HG03558 (cell line): ENCODE results near the gene ST13.
"Not testable (repeated sequence)": the region's sequence is repeated elsewhere in the genome, so short reads cannot be mapped to it uniquely, and the experiment has no call there.

Experiments used
- ATAC-seq: cut with Tn5 transposase; IDR thresholded peaks from one replicate; pipeline ENCODE4 v1.9.1; 2021; ENCODE audit warnings: moderate number of reproducible peaks; ENCODE audit not compliant: unreplicated experiment; ENCODE audit errors: extremely low read depth

Gene ST13

DNA sequence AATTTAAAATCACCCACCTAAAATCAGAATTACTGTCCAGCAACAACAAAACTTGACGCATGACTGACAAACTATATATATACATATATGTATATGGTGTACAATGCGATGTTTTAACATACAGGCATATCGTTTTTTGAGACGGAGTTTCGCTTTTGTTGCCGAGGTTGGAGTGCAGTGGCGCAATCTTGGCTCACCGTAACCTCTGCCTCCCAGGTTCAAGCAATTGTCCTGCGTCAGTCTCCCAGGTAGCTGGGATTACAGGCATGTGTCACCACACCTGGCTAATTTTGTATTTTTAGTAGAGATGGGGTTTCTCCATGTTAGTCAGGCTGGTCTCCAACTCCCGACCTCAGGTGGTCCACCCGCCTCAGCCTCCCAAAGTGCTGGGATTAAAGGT, 10.6 kb downstream of the ST13 start:
- not testable (repeated sequence) for ATAC-seq

DNA sequence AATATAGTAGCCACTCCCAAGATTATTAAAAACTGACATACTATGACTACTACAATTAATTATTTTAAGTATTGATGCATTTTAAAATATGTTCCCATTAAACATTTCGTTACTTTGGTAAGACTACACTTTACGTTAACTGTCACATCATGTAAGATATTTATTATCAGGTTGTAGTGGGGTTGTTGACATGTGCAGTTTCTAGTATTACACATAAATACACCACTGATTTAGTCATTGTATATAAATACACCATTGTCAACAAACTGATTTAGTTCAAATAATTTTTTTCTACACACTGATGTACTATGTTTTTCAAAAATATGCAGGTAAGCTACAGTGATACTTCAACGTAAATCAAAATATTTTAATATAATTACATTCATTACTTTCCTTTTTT, 11.5 kb downstream of the ST13 start:
- no peak for ATAC-seq

- no peak for ATAC-seq
Measured at GRCh38 chr22:40838486-40838885, 18.0 kb downstream of the ST13 start.

DNA sequence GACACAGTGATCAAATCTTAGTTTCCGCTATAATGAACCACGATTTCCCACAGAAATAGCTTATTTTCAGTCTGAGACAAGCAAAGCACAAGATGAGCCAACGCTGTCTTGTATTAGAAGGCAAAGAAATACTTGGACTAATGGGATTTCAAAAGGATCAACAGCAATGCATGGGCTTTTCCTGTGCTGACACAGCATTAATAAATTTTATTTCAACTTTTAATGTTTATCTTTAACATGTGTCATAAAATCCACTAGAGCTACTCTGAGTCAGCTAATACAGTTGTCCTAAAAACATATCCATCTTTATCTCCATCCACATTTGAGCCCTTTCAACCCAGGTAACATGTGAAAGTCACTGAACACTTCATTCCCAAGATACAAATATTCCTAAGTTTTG, 21.8 kb downstream of the ST13 start:
- no peak for ATAC-seq

- ATAC-seq: no peak
Measured at GRCh38 chr22:40829131-40829530, 27.3 kb downstream of the ST13 start.

- ATAC-seq: no peak
Measured at GRCh38 chr22:40826984-40827741, 29.3 kb downstream of the ST13 start.

DNA sequence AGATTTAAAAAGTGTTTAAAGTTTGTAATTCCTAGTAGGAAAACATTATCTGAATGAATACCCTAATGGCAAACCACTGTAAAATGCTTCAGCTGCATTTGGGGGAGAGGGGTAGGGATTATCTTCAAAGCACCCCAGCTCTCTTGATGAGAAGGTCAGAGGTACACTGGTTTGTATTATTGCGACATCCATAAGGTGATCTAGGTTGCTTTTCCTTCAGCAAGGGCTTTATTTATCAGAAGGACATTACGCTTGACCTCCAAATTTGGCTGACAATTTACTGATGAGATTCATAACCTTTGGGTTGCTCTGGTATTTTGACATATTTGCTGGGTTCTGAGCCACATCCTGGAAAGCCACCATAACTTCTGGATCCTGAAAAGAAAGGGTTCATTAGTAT, 30.1 kb downstream of the ST13 start:
- ATAC-seq: not testable (repeated sequence)

DNA sequence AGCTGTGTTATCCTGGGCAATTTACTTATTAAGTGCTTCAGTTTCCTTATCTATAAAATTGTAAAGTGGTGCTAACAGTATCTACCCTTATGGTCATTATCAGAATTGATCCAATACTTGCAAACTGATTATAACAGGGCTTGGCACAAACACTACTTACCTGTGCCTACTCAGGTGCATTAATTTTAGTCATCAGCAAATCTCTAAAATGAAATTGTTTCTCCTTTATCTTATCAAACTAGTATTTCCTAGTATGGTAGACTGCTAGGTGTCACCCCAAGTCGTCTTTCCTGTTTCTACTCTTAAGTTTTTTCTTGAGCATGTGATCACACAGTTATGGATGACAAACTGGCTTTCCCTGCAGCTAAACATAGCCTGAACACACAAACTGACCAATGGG, 33.0 kb downstream of the ST13 start:
- no peak for ATAC-seq

DNA sequence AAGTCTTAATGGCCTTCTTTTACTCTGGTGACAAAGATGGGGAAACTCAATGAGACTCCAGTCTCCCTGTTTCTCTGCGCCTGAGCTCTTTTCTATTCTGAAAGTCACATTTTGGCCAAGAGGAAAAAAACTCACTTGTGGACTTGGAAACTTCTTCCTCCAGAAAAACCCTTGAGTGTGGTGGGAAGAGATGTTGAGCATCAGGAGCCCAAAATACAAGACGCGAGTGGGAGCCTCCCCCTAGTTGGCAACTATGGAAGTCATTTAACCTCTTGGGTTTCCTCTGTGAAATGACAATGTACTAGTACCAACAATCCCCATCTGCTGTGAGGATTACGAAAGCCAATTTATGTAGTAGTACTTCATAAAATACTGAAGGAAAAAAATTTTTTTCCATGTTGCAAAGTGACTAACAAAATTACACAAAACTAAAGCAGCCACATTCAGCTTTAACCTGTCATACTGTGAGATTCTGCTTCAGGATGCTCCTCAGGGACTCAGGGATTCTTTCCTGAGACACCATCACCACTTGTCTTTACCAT, 36.8 kb downstream of the ST13 start:
- no peak for ATAC-seq

GRCh38 chr22:40818747-40819598, 37.5 kb downstream of the ST13 start, which contains the start of gene SLC25A17:
SLC25A17 (minus strand) TSS chr22:40819346; CDS start chr22:40819248, 98 bp downstream.
- ATAC-seq: no peak

DNA sequence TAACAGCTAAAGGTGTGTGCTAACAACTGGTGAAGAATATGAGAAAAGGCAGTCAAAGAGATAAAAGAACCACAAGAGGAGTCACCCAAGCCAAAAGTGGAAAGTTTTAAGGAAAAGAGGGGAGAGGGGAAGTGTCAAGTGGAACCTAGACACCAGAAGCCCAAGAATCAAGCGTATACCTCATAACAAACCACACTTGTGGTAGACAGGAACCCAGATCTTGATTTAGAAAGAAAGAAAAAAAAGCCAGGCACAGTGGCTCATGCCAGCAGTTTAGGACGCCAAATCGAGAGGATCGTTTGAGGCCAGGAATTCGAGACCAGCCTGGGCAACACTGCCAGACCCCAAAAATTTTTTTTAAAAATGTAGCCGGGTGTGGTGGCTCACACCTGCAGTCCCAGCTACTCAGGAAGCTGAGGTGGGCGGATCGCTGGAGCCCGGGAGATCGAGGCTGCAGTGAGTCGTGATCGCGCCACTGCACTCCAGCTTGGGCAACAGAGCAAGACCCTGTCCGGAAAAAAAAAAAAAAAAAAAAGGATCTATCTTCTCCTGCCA, 38.2 kb downstream of the ST13 start:
- ATAC-seq: no peak

DNA sequence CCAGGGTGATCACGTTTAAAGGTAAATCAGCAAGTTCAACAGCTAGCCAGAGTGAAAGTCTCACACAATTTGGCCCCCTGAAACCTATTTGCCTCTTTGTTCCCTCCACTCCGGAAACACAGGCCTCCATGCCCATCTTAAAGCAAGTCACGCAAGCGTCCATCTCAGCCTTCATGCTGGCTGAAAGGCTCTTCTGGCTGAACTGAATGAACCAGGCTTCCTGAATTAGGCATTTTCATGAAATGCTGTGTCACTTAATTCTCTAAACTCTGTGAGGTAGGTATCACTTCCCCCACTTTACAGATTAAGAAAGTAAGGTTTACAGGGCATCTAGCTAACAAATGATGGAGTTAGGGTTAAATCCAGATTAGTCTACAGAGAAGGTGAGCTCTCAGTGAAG, 38.7 kb downstream of the ST13 start:
- no peak for ATAC-seq

DNA sequence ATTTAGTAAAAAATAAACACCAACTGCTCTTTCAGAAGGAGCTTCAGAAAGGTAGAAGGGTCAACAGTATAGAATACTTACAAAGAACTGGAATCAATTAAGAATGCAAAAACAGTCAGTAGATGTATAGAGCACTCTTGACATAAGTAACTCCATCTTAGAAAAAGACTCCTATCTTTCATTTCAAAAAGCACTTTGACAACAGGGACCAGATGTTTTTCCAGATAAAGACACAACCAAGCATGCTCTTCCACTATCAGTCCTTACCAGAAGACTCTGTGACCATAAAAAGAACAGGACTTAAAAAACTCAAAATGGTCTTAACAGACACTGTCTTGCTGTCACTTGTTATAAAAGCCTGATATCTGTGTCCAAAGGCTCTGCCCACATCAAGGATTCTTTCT, 42.5 kb downstream of the ST13 start:
- ATAC-seq: no peak

GRCh38 chr22:40808018-40808841, 48.2 kb downstream of the ST13 start:
- no peak for ATAC-seq

- no peak for ATAC-seq
Measured at GRCh38 chr22:40806711-40807110, 49.7 kb downstream of the ST13 start.

DNA sequence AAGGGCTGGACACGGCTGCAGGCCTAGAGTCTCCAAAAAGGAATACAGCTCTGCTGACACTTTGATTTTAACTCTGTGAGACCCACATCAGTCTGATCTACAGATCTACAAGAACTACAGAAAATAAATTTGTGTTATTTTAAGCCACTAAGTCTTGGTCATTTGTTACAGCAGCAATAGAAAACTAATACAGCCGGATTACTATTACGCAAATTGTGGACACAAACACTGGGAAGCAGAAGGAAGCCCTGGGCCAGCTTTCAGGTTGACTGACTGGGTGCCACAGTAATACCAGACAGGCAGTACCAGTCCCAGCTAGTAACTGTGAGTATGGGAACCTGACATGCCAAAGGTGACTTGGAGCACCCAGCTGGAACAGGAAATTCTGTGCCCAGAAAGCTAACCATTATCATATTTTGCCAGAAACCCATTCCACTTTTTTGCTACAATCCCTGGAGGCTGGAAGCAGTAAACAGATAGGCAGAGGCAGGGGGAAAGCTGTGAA, 50.7 kb downstream of the ST13 start:
- ATAC-seq: no peak

GRCh38 chr22:40805239-40805638, 51.2 kb downstream of the ST13 start:
- ATAC-seq: no peak

- no peak for ATAC-seq
Measured at GRCh38 chr22:40803321-40803720, 53.1 kb downstream of the ST13 start.

- no peak for ATAC-seq
Measured at GRCh38 chr22:40799008-40799407, 57.4 kb downstream of the ST13 start.

DNA sequence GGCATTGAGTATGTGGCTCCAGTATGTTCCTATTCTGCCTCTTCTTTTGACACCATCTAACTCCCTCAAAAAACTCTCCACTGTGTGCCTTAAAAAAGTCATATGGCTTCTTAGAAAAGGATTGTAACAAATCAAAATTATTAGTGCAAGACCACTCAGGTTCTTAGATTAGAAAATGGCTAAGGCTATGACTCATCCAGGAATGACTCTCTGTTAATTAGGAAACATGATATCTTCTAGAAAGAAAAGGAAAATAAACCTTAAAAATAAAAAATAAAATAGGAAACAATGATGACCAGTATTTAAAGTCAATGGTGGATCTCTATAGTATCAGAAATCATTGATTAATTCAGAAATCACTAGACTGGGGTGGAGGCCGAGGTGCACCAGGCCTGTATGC, 59.0 kb downstream of the ST13 start:
- no peak for ATAC-seq
